Coronary artery (tissue), 2 donors: ENCODE data around the gene C5orf22.

Experiments
- DNase-seq: peaks from one replicate; pipeline ENCODE4 v3.0.0-alpha.2; 2017; ENCODE audit warnings: low spot score
- H3K27ac ChIP-seq, 2 donors: fragments of 200-600 bp; sonication (generic); one replicate each; pipeline ENCODE4 v1.5.1; 2016 to 2019
- H3K4me3 ChIP-seq: fragments of 200-600 bp; sonication (generic); 2 replicates; pipeline ENCODE4 v1.5.1; 2016; ENCODE audit warnings: mild to moderate bottlenecking, moderate library complexity
- TF ChIP-seq, protein P1 (sequence below): fragments of 200-600 bp; sonication (generic); IDR thresholded peaks from one replicate; pipeline ENCODE4 v1.5.1; 2019; ENCODE audit warnings: antibody characterized with exemption

The C5orf22 gene

GRCh38 chr5:31583129-31583528 lies 51.0 kb downstream of the C5orf22 start:
- no peak for DNase-seq
- H3K27ac ChIP-seq, result no peak overlapping the region
- H3K4me3 ChIP-seq, result no peak overlapping the region
- TF ChIP-seq, protein P1, sequence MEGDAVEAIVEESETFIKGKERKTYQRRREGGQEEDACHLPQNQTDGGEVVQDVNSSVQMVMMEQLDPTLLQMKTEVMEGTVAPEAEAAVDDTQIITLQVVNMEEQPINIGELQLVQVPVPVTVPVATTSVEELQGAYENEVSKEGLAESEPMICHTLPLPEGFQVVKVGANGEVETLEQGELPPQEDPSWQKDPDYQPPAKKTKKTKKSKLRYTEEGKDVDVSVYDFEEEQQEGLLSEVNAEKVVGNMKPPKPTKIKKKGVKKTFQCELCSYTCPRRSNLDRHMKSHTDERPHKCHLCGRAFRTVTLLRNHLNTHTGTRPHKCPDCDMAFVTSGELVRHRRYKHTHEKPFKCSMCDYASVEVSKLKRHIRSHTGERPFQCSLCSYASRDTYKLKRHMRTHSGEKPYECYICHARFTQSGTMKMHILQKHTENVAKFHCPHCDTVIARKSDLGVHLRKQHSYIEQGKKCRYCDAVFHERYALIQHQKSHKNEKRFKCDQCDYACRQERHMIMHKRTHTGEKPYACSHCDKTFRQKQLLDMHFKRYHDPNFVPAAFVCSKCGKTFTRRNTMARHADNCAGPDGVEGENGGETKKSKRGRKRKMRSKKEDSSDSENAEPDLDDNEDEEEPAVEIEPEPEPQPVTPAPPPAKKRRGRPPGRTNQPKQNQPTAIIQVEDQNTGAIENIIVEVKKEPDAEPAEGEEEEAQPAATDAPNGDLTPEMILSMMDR, result no peak

DNA sequence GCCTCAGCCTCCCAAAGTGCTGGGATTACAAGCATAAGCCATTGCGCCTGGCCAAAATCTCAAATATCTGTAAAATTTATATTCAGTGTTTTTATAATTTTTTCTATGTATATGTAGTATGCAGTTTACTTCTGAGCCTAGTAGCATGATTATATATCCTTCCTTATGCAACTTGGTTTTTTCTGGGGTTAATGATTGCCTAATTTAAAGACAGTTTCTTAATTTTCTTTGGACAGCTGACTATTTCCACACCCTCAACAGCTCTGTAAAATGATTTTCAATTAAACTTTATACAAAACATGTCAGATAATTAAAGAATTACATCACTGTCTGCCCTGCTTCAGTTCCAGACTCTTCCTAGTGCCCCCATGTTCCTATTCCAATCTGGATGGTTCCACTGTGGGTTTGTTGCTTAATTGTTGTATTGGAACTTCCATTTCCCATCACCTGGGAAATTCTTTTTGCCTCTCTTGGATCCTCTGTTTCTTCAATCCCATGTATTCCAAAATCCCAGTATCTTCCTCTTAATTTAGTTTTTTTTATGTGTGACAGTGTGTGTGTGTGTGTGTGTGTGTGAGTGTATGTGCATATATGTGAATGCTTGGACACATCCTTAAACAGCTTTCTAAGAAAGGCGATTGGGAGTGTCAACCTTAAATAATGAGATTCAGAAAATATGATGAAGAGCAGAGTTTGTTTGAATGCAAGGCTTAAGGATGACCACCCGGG lies 53.2 kb downstream of the C5orf22 start:
- no peak overlapping the region for H3K4me3 ChIP-seq
- DNase-seq, result no peak
- no peak overlapping the region for H3K27ac ChIP-seq
- TF ChIP-seq, protein P1, result no peak

DNA sequence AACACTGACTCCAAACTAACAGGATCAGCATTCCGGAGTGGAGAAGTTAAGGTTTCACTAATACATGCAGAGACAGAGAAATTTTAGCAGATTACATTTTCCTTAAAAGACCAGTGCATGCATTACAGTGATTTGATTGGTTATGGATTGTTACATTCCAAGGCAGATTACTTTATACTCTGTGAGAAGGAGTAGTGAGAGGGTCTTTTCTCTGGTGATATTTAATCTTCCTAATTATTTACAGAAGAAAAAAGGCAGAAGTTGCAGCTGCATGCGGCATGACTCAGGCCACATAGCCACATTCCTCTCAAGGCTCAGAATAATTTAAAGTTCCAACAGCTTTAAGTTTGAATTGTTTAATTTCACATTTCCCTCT lies 53.8 kb downstream of the C5orf22 start:
- DNase-seq, result no peak
- TF ChIP-seq, protein P1, result no peak
- Histone ChIP-seq H3K27ac (no peak overlapping the region), H3K4me3 (no peak overlapping the region)

DNA sequence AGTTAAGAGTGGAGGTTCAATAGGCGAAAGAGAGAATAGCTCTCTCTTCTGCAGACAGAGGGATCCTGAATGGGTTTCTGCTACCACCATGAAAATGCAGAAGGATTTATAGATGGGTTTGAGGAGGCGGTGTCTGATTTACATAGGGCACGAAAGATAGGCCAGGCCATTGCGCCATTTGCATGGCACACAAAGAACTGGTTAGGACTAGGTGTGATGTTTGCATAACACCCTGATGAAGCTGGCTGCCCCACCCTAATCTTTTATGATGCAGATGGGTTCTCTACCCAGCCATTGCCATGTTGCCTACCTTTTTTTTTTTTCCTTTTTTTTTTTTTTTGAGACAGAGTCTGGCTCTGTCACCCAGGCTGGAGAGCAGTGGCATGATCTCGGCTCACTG lies 55.4 kb downstream of the C5orf22 start:
- TF ChIP-seq, protein P1, result no peak
- DNase-seq, result no peak
- Histone ChIP-seq H3K4me3 (no peak overlapping the region), H3K27ac (no peak overlapping the region)

- H3K27ac ChIP-seq, result no peak overlapping the region
- TF ChIP-seq, protein P1, result no peak
- H3K4me3 ChIP-seq, result no peak overlapping the region
- DNase-seq, result no peak
These were observed 61.6 kb downstream of the C5orf22 start for GRCh38 chr5:31593665-31594064.

- Histone ChIP-seq H3K27ac (no peak overlapping the region), H3K4me3 (no peak overlapping the region)
- TF ChIP-seq, protein P1, result no peak
- DNase-seq, result no peak
These were observed 64.3 kb downstream of the C5orf22 start for GRCh38 chr5:31596354-31596753.
